ENCODE results near the gene ZSCAN22. TPM values are rescaled to one million over a fixed set of nuclear protein-coding genes. Genes with fewer than 3 reads are reported as not detected.

The ZSCAN22 gene
- total and polyA plus RNA-seq, 2 of the 13 experiments (the other 11 are each of a cell fraction or from before 2014, with no cell fraction given), result 2.5 to 3.5 TPM

DNA sequence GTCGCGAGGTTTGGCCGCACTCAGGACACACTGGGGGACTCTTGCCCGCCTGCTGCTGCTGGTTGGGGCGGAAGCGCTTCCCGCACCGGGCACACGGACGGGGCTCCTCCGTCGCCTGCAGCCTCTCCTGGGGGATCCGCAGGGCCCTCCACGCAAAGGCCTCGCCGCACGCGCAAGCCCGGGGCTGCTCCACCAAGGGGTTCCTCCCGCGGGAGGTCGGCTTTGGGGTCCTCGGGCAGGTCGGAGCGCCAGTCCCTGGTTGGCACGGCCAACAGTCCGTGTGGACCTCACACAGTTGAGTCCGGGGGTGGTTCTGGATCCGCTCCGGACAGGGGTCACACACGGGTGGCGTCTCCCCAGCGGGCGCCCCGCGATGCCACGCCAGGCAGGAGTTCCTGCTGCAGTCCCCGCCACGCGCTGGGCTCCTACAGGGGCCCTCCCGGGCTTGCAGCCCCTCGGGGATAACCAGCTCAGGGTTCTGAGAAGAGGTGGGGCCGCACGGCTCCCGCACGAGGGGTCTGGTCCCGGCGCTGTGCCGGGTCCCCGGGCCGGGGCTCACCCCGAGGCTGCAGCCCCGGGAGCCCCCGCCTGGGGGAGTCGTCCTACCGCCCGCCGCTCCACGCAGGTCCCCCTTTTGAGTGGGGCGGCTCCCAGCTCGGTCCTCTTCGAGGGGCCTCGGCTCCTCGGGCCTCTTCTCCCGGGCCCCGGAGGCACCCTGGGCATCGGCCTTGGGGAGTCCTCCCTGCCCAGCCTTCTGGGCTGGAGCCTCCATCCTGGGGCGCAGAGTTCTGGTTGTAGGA lies 42.0 kb downstream of the ZSCAN22 start:
- no peaks in the 10 kb centered on the region for H4K20me1 ChIP-seq (ENCODE audit: insufficient read depth, low read length)
- POLR2A ChIA-PET, result no interaction called here
- no peak overlapping the region for H3K27ac ChIP-seq (ENCODE audit: extremely low read length, insufficient read depth, low read length)
- H3K36me3 ChIP-seq (replicated peaks in 1 of 2; ENCODE audit: control insufficient read depth in 1 of 2, insufficient read depth in 2 of 2, low read length in 2 of 2), result no peaks in the 10 kb centered on the region
- no peak overlapping the region for H3K4me2 ChIP-seq (ENCODE audit: low read depth, low read length)
- CTCF ChIA-PET (ENCODE audit: low intra/inter-chr PET ratio, low total read pairs), result no interaction called here
- in situ Hi-C loops (cut with HindIII; ENCODE audit: extremely low pct_ligation_motif_present, low pct_unique_long_range_greater_than_20kb) (no loop called here), intact Hi-C loops (cut with micrococcal nuclease; ENCODE audit: unreplicated experiment) (no loop called here)
- ATAC-seq (no peak), FAIRE-seq (no peak), DNase-seq (ENCODE audit: low spot score) (no peak)
- no peak overlapping the region for H3K9ac ChIP-seq (ENCODE audit: insufficient read depth, low read depth, low read length)
- TF ChIP-seq RBM39 (IDR thresholded peaks at IDR 0.05; ENCODE audit: low read depth, low read length, poor library complexity, severe bottlenecking), result no peak
- TF ChIP-seq, protein P1, sequence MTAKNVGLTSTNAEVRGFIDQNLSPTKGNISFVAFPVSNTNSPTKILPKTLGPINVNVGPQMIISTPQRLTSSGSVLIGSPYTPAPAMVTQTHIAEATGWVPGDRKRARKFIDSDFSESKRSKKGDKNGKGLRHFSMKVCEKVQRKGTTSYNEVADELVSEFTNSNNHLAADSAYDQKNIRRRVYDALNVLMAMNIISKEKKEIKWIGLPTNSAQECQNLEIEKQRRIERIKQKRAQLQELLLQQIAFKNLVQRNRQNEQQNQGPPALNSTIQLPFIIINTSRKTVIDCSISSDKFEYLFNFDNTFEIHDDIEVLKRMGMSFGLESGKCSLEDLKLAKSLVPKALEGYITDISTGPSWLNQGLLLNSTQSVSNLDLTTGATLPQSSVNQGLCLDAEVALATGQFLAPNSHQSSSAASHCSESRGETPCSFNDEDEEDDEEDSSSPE (CRISPR knock-in tag; IDR thresholded peaks at IDR 0.05), result no peak
- TF ChIP-seq, protein P2, sequence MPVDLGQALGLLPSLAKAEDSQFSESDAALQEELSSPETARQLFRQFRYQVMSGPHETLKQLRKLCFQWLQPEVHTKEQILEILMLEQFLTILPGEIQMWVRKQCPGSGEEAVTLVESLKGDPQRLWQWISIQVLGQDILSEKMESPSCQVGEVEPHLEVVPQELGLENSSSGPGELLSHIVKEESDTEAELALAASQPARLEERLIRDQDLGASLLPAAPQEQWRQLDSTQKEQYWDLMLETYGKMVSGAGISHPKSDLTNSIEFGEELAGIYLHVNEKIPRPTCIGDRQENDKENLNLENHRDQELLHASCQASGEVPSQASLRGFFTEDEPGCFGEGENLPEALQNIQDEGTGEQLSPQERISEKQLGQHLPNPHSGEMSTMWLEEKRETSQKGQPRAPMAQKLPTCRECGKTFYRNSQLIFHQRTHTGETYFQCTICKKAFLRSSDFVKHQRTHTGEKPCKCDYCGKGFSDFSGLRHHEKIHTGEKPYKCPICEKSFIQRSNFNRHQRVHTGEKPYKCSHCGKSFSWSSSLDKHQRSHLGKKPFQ (CRISPR knock-in tag; IDR thresholded peaks at IDR 0.05; ENCODE audit: insufficient replicate concordance), result no peak
- no peak for TF ChIP-seq ZNF816 (CRISPR knock-in tag; IDR thresholded peaks at IDR 0.05; ENCODE audit: borderline replicate concordance)
- TF ChIP-seq ZNF367 (CRISPR knock-in tag; IDR thresholded peaks at IDR 0.05; ENCODE audit: borderline replicate concordance), result no peak
- TF ChIP-seq, protein P3, sequence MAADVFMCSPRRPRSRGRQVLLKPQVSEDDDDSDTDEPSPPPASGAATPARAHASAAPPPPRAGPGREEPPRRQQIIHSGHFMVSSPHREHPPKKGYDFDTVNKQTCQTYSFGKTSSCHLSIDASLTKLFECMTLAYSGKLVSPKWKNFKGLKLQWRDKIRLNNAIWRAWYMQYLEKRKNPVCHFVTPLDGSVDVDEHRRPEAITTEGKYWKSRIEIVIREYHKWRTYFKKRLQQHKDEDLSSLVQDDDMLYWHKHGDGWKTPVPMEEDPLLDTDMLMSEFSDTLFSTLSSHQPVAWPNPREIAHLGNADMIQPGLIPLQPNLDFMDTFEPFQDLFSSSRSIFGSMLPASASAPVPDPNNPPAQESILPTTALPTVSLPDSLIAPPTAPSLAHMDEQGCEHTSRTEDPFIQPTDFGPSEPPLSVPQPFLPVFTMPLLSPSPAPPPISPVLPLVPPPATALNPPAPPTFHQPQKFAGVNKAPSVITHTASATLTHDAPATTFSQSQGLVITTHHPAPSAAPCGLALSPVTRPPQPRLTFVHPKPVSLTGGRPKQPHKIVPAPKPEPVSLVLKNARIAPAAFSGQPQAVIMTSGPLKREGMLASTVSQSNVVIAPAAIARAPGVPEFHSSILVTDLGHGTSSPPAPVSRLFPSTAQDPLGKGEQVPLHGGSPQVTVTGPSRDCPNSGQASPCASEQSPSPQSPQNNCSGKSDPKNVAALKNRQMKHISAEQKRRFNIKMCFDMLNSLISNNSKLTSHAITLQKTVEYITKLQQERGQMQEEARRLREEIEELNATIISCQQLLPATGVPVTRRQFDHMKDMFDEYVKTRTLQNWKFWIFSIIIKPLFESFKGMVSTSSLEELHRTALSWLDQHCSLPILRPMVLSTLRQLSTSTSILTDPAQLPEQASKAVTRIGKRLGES (CRISPR knock-in tag; IDR thresholded peaks at IDR 0.05; ENCODE audit: borderline replicate concordance), result no peak
- no peak for TF ChIP-seq KDM1A (CRISPR knock-in tag; IDR thresholded peaks at IDR 0.05)
- TF ChIP-seq, protein P4, sequence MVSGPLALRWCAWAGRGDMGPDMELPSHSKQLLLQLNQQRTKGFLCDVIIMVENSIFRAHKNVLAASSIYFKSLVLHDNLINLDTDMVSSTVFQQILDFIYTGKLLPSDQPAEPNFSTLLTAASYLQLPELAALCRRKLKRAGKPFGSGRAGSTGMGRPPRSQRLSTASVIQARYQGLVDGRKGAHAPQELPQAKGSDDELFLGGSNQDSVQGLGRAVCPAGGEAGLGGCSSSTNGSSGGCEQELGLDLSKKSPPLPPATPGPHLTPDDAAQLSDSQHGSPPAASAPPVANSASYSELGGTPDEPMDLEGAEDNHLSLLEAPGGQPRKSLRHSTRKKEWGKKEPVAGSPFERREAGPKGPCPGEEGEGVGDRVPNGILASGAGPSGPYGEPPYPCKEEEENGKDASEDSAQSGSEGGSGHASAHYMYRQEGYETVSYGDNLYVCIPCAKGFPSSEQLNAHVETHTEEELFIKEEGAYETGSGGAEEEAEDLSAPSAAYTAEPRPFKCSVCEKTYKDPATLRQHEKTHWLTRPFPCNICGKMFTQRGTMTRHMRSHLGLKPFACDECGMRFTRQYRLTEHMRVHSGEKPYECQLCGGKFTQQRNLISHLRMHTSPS (CRISPR knock-in tag; IDR thresholded peaks at IDR 0.05; ENCODE audit: low read depth), result no peak
- TF ChIP-seq MED13 (CRISPR knock-in tag; IDR thresholded peaks at IDR 0.05), result no peak
- TF ChIP-seq, protein P5, sequence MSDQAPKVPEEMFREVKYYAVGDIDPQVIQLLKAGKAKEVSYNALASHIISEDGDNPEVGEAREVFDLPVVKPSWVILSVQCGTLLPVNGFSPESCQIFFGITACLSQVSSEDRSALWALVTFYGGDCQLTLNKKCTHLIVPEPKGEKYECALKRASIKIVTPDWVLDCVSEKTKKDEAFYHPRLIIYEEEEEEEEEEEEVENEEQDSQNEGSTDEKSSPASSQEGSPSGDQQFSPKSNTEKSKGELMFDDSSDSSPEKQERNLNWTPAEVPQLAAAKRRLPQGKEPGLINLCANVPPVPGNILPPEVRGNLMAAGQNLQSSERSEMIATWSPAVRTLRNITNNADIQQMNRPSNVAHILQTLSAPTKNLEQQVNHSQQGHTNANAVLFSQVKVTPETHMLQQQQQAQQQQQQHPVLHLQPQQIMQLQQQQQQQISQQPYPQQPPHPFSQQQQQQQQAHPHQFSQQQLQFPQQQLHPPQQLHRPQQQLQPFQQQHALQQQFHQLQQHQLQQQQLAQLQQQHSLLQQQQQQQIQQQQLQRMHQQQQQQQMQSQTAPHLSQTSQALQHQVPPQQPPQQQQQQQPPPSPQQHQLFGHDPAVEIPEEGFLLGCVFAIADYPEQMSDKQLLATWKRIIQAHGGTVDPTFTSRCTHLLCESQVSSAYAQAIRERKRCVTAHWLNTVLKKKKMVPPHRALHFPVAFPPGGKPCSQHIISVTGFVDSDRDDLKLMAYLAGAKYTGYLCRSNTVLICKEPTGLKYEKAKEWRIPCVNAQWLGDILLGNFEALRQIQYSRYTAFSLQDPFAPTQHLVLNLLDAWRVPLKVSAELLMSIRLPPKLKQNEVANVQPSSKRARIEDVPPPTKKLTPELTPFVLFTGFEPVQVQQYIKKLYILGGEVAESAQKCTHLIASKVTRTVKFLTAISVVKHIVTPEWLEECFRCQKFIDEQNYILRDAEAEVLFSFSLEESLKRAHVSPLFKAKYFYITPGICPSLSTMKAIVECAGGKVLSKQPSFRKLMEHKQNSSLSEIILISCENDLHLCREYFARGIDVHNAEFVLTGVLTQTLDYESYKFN (CRISPR knock-in tag; conservative IDR thresholded peaks at IDR 0.05), result no peak
- WGBS (ENCODE audit: low lambda C conversion rate), result 93% methylated on average over 15 of the region's 68 CpGs
- no peaks in the 10 kb centered on the region for H3K9me3 ChIP-seq (ENCODE audit: low read length)
- H3K4me1 ChIP-seq (ENCODE audit: insufficient read depth, low read length), result peaks cover 9% of the 10 kb centered on the region
- no TSS peak for BruUV-seq (replicated peaks)
- H3K4me3 ChIP-seq (replicated peaks in 1 of 3; ENCODE audit: insufficient read depth in 1 of 3, low read depth in 2 of 3, low read length in 3 of 3), result no peak overlapping the region
- no peak overlapping the region for H2AFZ ChIP-seq (ENCODE audit: low read length)
- H3K27me3 ChIP-seq (ENCODE audit: control insufficient read depth in 1 of 2, insufficient read depth in 2 of 2, low read length in 2 of 2), result no peaks in the 10 kb centered on the region
- no peaks in the 10 kb centered on the region for H3K79me2 ChIP-seq (ENCODE audit: insufficient read depth, low read length)
